Thyroid gland (tissue), 4 donors: ENCODE measurements around the gene EPB41L1.

Experiments
- POLR2A ChIP-seq, 2 donors: fragments of 450-650 bp; IDR thresholded peaks; one replicate each; pipeline ENCODE4 v1.6.1; 2017; ENCODE audit warnings: antibody characterized with exemption in 2 of 2, mild to moderate bottlenecking in 2 of 2, moderate library complexity in 1 of 2
- TF ChIP-seq, protein P1 (sequence below), 6 experiments: fragments of 200-600 bp in 3 of 6; fragments of 450-650 bp in 3 of 6; sonication (generic) in 3 of 6; IDR thresholded peaks; one replicate each; pipeline ENCODE4 v1.5.1; 2016 to 2019; ENCODE audit warnings: antibody characterized with exemption in 6 of 6, mild to moderate bottlenecking in 2 of 6, inconsistent platforms in 1 of 6, moderate library complexity in 1 of 6

DNA sequence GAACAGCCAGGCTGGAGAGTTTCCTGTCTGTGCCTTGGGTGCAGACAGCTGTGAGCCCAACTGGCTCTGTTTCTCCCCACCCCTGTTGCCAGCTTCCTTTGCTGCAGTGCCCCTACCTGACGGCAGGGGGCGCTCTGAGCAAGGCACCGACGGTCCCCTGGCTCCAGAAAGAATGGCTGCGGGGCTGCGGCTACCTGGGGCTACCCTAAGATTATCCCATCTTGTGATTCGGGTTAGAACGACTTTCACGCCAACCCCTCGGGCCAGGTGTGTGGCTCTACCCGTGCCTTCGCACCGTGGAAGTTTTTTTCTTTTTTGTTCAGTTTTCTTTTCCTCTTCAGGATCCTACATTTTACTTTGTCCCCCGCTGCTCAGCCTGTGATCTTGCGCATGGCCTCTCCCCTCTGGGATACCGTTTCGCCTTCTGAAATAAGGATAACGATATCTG lies 48.4 kb downstream of the EPB41L1 start:
- TF ChIP-seq, protein P1, sequence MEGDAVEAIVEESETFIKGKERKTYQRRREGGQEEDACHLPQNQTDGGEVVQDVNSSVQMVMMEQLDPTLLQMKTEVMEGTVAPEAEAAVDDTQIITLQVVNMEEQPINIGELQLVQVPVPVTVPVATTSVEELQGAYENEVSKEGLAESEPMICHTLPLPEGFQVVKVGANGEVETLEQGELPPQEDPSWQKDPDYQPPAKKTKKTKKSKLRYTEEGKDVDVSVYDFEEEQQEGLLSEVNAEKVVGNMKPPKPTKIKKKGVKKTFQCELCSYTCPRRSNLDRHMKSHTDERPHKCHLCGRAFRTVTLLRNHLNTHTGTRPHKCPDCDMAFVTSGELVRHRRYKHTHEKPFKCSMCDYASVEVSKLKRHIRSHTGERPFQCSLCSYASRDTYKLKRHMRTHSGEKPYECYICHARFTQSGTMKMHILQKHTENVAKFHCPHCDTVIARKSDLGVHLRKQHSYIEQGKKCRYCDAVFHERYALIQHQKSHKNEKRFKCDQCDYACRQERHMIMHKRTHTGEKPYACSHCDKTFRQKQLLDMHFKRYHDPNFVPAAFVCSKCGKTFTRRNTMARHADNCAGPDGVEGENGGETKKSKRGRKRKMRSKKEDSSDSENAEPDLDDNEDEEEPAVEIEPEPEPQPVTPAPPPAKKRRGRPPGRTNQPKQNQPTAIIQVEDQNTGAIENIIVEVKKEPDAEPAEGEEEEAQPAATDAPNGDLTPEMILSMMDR (IDR thresholded peaks at IDR 0.05) = peak; percentile 83 to 96 (median 88)
- TF ChIP-seq POLR2A (IDR thresholded peaks at IDR 0.05) = no peak
